ENCODE results near the gene ZNF148.

ZNF148 gene

DNA sequence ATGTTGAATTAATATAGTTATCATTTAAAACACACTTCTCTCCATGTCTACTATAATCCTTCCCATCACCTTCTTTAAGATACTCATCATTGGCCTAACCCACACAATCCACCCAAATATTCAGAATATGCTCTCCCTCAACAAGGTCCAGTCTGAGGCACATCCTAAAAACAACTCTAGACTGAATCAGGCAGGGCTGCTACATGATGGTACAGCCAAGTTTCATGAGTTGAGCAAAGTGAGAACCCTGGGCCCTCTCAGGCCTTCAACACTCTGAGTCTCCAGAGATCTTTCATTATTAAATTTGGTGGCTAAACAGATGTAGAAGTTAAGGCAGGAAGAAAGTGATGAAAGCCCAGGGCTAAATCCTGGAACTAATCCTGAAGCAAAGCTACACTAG, 16.2 kb downstream of the ZNF148 start:
- H3K4me3 ChIP-seq (IDR thresholded peaks at IDR 0.05; ENCODE audit: insufficient read depth, low read depth, low read length): no peak overlapping the region
- H3K9ac ChIP-seq: no peak overlapping the region
- H3K36me3 ChIP-seq (ENCODE audit: insufficient read depth): no peaks in the 10 kb centered on the region
- no peak overlapping the region for H2AFZ ChIP-seq (ENCODE audit: low read depth)
- no peak for TF ChIP-seq CTCF (conservative IDR thresholded peaks at IDR 0.05; ENCODE audit: low read depth, low read length)
- H3K27ac ChIP-seq: no peak overlapping the region
- H3K4me1 ChIP-seq (ENCODE audit: low read depth, poor library complexity, severe bottlenecking): no peaks in the 10 kb centered on the region
- peaks cover 96% of the 10 kb centered on the region for H3K79me2 ChIP-seq (ENCODE audit: insufficient read depth, low read depth)
- H3K27me3 ChIP-seq (ENCODE audit: insufficient read depth, low read depth): no peaks in the 10 kb centered on the region
- no peak overlapping the region for H3K4me2 ChIP-seq
- H4K20me1 ChIP-seq (ENCODE audit: insufficient read depth): peaks cover 4% of the 10 kb centered on the region

- Histone ChIP-seq H3K9ac (no peak overlapping the region), H3K79me2 (ENCODE audit: insufficient read depth, low read depth) (peaks cover 96% of the 10 kb centered on the region), H4K20me1 (ENCODE audit: insufficient read depth) (peaks cover 7% of the 10 kb centered on the region), H3K36me3 (ENCODE audit: insufficient read depth) (no peaks in the 10 kb centered on the region), H3K4me3 (IDR thresholded peaks at IDR 0.05; ENCODE audit: insufficient read depth, low read depth, low read length) (no peak overlapping the region), H3K4me1 (ENCODE audit: low read depth, poor library complexity, severe bottlenecking) (no peaks in the 10 kb centered on the region), H2AFZ (ENCODE audit: low read depth) (no peak overlapping the region), H3K27me3 (ENCODE audit: insufficient read depth, low read depth) (no peaks in the 10 kb centered on the region), H3K4me2 (no peak overlapping the region), H3K27ac (no peak overlapping the region)
- TF ChIP-seq CTCF (conservative IDR thresholded peaks at IDR 0.05; ENCODE audit: low read depth, low read length): no peak
Observed at GRCh38 chr3:125357837-125358236, 17.3 kb downstream of the ZNF148 start.

DNA sequence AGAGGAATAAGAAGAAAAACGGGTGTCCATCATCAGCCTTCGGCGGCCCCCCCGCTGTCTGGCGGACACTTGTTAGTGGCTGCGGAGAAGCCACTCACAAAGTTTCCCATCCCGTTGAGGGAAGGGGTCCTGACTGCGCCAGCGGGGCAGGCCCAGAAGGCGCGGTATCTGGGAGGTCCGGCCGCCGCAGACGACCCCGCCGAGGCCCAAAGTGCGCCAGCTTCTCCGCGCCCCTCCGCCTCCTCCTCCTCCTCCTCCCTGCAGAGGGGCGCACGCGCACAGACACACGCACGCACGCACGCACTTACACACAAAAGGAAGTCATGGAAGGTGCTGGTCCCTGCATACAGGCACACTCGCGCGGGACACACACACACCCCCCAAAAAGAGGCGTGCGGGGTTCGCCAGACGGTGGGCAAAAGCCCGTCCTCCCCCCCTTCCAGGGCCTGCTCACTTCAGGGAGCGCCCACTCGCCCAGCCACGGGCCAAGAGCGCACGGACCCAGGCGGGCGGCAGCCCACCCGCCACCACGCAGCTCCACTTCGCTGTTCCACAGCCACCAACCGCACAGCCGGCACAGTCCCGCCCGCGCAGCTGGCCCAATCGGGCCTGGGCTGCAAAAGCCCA, 18.0 kb downstream of the ZNF148 start:
- Histone ChIP-seq H3K79me2 (ENCODE audit: insufficient read depth, low read depth) (peaks cover 96% of the 10 kb centered on the region), H4K20me1 (ENCODE audit: insufficient read depth) (peaks cover 10% of the 10 kb centered on the region), H3K27me3 (ENCODE audit: insufficient read depth, low read depth) (no peaks in the 10 kb centered on the region), H2AFZ (ENCODE audit: low read depth) (no peak overlapping the region), H3K4me1 (ENCODE audit: low read depth, poor library complexity, severe bottlenecking) (peaks cover 6% of the 10 kb centered on the region), H3K9ac (no peak overlapping the region), H3K4me3 (IDR thresholded peaks at IDR 0.05; ENCODE audit: insufficient read depth, low read depth, low read length) (no peak overlapping the region), H3K27ac (no peak overlapping the region), H3K4me2 (no peak overlapping the region), H3K36me3 (ENCODE audit: insufficient read depth) (no peaks in the 10 kb centered on the region)
- no peak for TF ChIP-seq CTCF (conservative IDR thresholded peaks at IDR 0.05; ENCODE audit: low read depth, low read length)

GRCh38 chr3:125356140-125357026, 18.7 kb downstream of the ZNF148 start:
- no peak overlapping the region for H3K4me2 ChIP-seq
- H3K27ac ChIP-seq: no peak overlapping the region
- no peaks in the 10 kb centered on the region for H3K27me3 ChIP-seq (ENCODE audit: insufficient read depth, low read depth)
- peaks cover 96% of the 10 kb centered on the region for H3K79me2 ChIP-seq (ENCODE audit: insufficient read depth, low read depth)
- H2AFZ ChIP-seq (ENCODE audit: low read depth): no peak overlapping the region
- no peak overlapping the region for H3K4me3 ChIP-seq (IDR thresholded peaks at IDR 0.05; ENCODE audit: insufficient read depth, low read depth, low read length)
- H3K4me1 ChIP-seq (ENCODE audit: low read depth, poor library complexity, severe bottlenecking): peaks cover 13% of the 10 kb centered on the region
- no peaks in the 10 kb centered on the region for H3K36me3 ChIP-seq (ENCODE audit: insufficient read depth)
- peaks cover 10% of the 10 kb centered on the region for H4K20me1 ChIP-seq (ENCODE audit: insufficient read depth)
- TF ChIP-seq CTCF (conservative IDR thresholded peaks at IDR 0.05; ENCODE audit: low read depth, low read length): no peak
- H3K9ac ChIP-seq: no peak overlapping the region

Data from KMS-11 (cell line).